Large intestine (tissue), 12 donors: ENCODE data around the gene YES1. TPM values are rescaled to one million over a fixed set of nuclear protein-coding genes. Genes with fewer than 3 reads are reported as not detected.

Experiments
- DNase-seq, 2 donors: peaks; one replicate each; pipeline versions ENCODE4 v3.0.0 to v3.0.0-alpha.2; 2013
- H3K27ac ChIP-seq: one replicate; pipeline ENCODE4 v1.5.1; 2013; ENCODE audit warnings: low read length
- H3K27me3 ChIP-seq: 2 replicates; pipeline ENCODE4 v1.6.1; 2013; ENCODE audit warnings: low read length; ENCODE audit not compliant: control insufficient read depth, insufficient read depth
- H3K36me3 ChIP-seq: 2 replicates; pipeline ENCODE4 v1.6.1; 2013; ENCODE audit warnings: low read length; ENCODE audit not compliant: control insufficient read depth, insufficient read depth
- H3K4me1 ChIP-seq: one replicate; pipeline ENCODE4 v1.6.1; 2013; ENCODE audit warnings: low read length; ENCODE audit not compliant: control insufficient read depth, insufficient read depth
- H3K4me3 ChIP-seq: one replicate; pipeline ENCODE4 v1.5.1; 2013; ENCODE audit warnings: low read length
- H3K9me3 ChIP-seq: one replicate; pipeline ENCODE4 v1.6.1; 2013; ENCODE audit warnings: mild to moderate bottlenecking, low read depth, low read length, moderate library complexity; ENCODE audit not compliant: control insufficient read depth
- WGBS: methylation state at CpG from one replicate; pipeline ENCODE4 v1.1.5; 2013; ENCODE audit warnings: low lambda C conversion rate; ENCODE audit not compliant: insufficient coverage; 5-methylcytosine and 5-hydroxymethylcytosine counted together
- long read RNA-seq, 11 donors: transcript quantifications; one replicate each; lab custom pipeline, GENCODE V29; 2026
- polyA plus RNA-seq: library from polyadenylated mRNA; unstranded; fragments of 120-200 nt; gene quantifications from one replicate; pipeline ENCODE4 v1.2.1, GENCODE V29; 2013

YES1 gene
- polyA plus RNA-seq, result 47.7 TPM
- long read RNA-seq, donor 1, full-length matches to known transcripts, result 7 of 12 reads
- long read RNA-seq, donor 1, partial matches to known transcripts, result 5 of 12 reads
- long read RNA-seq, donor 1, other reads (novel, unspliced or antisense), result 0 of 12 reads
- long read RNA-seq, donor 2, full-length matches to known transcripts, result 12 of 19 reads
- long read RNA-seq, donor 2, partial matches to known transcripts, result 7 of 19 reads
- long read RNA-seq, donor 2, other reads (novel, unspliced or antisense), result 0 of 19 reads
- long read RNA-seq, donor 3, result 0 reads
- long read RNA-seq, donor 4, result 0 reads
- long read RNA-seq, donor 5, full-length matches to known transcripts, result 3 of 8 reads
- long read RNA-seq, donor 5, partial matches to known transcripts, result 5 of 8 reads
- long read RNA-seq, donor 5, other reads (novel, unspliced or antisense), result 0 of 8 reads
- long read RNA-seq, donor 6, full-length matches to known transcripts, result 4 of 4 reads
- long read RNA-seq, donor 6, partial matches to known transcripts, result 0 of 4 reads
- long read RNA-seq, donor 6, other reads (novel, unspliced or antisense), result 0 of 4 reads
- long read RNA-seq, donor 7, full-length matches to known transcripts, result 3 of 10 reads
- long read RNA-seq, donor 7, partial matches to known transcripts, result 7 of 10 reads
- long read RNA-seq, donor 7, other reads (novel, unspliced or antisense), result 0 of 10 reads
- long read RNA-seq, donor 8, full-length matches to known transcripts, result 14 of 34 reads
- long read RNA-seq, donor 8, partial matches to known transcripts, result 20 of 34 reads
- long read RNA-seq, donor 8, other reads (novel, unspliced or antisense), result 0 of 34 reads
- long read RNA-seq, donor 9, full-length matches to known transcripts, result 2 of 10 reads
- long read RNA-seq, donor 9, partial matches to known transcripts, result 8 of 10 reads
- long read RNA-seq, donor 9, other reads (novel, unspliced or antisense), result 0 of 10 reads
- long read RNA-seq, donor 10, full-length matches to known transcripts, result 9 of 19 reads
- long read RNA-seq, donor 10, partial matches to known transcripts, result 10 of 19 reads
- long read RNA-seq, donor 10, other reads (novel, unspliced or antisense), result 0 of 19 reads
- long read RNA-seq, donor 11, full-length matches to known transcripts, result 8 of 13 reads
- long read RNA-seq, donor 11, partial matches to known transcripts, result 5 of 13 reads
- long read RNA-seq, donor 11, other reads (novel, unspliced or antisense), result 0 of 13 reads

DNA sequence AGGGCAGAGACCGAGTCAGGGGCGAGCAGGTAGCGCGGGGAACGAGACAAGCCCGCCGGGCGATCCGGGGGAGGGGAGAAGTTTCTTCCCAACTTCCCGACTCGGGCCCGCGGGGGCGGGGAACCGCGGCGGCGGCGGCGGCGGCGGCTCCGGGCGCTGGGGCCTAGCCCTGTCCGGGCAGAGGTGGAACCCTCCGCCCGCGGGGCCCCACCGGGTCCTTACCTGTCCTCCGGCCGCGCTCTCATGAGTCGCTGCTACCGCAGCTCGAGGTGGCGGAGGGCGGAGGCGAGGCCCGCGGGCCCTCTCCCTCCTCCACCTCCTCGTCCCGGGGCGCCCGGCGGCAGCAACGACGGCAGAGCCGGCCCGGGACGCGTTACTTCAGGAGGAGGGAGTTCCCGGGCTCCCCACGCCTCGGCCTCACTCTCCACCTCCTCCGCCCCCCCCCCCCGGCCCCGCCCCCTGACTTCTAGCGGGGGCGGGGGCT is at the start of gene YES1:
Gene YES1 (minus strand): TSS at position 351 of the 484 bp plus-strand sequence. CDS start 55,415 bp downstream, outside the sequence.
- no peak for DNase-seq

DNA sequence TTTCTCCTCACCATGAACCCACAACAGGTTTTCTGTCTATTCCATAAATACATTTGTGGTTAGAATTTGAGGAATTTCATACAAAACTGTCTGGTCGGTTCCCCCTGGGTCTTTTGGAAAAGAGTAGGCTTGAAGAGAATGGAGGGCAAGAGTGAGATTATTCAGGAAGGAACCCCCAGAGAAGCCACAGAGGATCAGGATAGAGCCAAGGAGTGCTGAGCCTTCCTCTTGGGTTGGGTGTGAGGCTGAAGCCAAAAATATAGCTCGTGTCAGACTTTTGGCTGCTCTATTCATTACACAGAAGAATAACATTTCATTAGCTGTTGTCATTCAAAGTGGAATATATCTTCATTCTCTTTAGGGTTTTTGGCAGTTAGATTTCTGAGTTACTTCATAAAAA is 45.9 kb upstream of the YES1 start:
- no peak for DNase-seq
- 86% methylated on average over 1 of the region's 2 CpGs for WGBS
- H3K27ac ChIP-seq, result no peak overlapping the region

More for the DNA sequence above, at the start of gene YES1:
- H3K4me1 ChIP-seq, result no peaks in the 10 kb centered on the region
- no peaks in the 10 kb centered on the region for H3K9me3 ChIP-seq
- H3K4me3 ChIP-seq, result peak within 1 kb of the TSS; percentile 99
- no peaks in the 10 kb centered on the region for H3K36me3 ChIP-seq
- no CpG with 5 or more reads among the region's 59 CpGs for WGBS
- H3K27ac ChIP-seq, result peak within 1 kb of the TSS; percentile 96
- H3K27me3 ChIP-seq, result no peaks in the 10 kb centered on the region

DNA sequence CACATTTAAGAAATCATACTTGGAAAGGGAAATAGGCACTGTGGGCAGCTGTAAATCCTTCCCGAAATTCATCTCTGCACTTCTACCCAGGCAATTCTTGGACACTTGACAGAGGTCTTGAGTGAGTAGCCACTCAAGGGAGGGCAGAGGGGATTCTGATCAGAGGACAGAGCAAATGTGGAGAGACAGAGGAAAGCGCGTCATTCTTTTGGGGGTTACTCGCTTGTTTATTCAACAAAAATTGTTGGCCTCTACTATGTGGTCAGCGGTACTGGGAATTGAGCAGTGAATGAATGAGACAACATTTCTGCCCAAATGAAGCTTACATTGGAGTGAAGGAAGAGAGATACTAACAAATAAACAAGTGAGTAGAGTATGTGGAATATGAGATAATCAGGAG is 41.4 kb upstream of the YES1 start:
- Histone ChIP-seq H3K27ac (no peak overlapping the region), H3K4me1 (peaks cover 5% of the 10 kb centered on the region), H3K4me3 (no peak overlapping the region), H3K36me3 (no peaks in the 10 kb centered on the region), H3K27me3 (no peaks in the 10 kb centered on the region), H3K9me3 (peaks cover 3% of the 10 kb centered on the region)
- no peak for DNase-seq
- WGBS, result no CpG with 5 or more reads among the region's 5 CpGs

More for the DNA sequence above, 45.9 kb upstream of the YES1 start:
- Histone ChIP-seq H3K4me1 (no peaks in the 10 kb centered on the region), H3K9me3 (no peaks in the 10 kb centered on the region), H3K4me3 (no peak overlapping the region), H3K36me3 (no peaks in the 10 kb centered on the region), H3K27me3 (no peaks in the 10 kb centered on the region)

DNA sequence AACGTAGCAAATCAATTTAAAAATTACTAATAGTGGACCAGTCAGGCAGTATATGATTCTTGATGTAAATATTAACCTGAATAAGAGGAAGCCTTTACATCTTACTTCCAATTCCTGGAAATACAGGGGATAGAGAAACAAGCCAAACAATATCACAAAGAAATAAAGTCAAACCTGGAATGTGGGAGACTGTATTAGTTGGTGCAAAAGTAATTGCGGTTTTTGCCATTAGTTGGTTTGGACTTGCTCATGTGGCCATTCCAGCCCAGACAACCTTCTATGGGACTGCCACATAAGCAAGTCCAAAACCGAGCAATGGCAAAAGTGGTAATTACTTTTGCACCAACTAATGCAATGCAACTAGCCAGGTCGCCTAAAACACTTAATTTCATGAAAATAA is 38.9 kb upstream of the YES1 start:
- WGBS, result no CpG with 5 or more reads among the region's 4 CpGs
- H3K36me3 ChIP-seq, result no peaks in the 10 kb centered on the region
- peaks cover 3% of the 10 kb centered on the region for H3K9me3 ChIP-seq
- no peak overlapping the region for H3K27ac ChIP-seq
- no peak overlapping the region for H3K4me3 ChIP-seq
- H3K4me1 ChIP-seq, result peaks cover 14% of the 10 kb centered on the region
- no peak for DNase-seq
- H3K27me3 ChIP-seq, result no peaks in the 10 kb centered on the region

DNA sequence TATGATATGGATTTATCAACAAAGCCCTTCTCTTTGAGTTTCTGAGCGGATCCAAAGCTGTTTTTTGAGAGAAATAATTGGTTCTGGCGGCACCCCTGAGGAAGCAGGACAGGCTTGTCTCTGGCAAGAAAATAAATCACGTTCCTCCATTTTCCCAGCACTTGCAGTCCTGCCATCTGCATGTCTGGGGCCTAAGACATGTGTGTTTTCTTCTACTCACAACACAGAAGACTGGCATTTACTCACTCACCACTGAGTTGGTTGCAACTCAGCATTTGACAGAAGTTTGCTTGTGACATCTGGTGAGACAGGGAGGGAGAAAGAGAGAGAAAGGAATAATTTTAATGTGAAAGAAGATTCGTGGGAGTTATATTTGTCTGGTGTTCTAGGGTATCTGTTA is 37.0 kb upstream of the YES1 start:
- no peak overlapping the region for H3K4me3 ChIP-seq
- peaks cover 14% of the 10 kb centered on the region for H3K4me1 ChIP-seq
- no peak for DNase-seq
- no peaks in the 10 kb centered on the region for H3K27me3 ChIP-seq
- 86% methylated on average over 1 of the region's 4 CpGs for WGBS
- H3K9me3 ChIP-seq, result peaks cover 3% of the 10 kb centered on the region
- no peaks in the 10 kb centered on the region for H3K36me3 ChIP-seq
- peak overlapping the region; percentile 95 for H3K27ac ChIP-seq

DNA sequence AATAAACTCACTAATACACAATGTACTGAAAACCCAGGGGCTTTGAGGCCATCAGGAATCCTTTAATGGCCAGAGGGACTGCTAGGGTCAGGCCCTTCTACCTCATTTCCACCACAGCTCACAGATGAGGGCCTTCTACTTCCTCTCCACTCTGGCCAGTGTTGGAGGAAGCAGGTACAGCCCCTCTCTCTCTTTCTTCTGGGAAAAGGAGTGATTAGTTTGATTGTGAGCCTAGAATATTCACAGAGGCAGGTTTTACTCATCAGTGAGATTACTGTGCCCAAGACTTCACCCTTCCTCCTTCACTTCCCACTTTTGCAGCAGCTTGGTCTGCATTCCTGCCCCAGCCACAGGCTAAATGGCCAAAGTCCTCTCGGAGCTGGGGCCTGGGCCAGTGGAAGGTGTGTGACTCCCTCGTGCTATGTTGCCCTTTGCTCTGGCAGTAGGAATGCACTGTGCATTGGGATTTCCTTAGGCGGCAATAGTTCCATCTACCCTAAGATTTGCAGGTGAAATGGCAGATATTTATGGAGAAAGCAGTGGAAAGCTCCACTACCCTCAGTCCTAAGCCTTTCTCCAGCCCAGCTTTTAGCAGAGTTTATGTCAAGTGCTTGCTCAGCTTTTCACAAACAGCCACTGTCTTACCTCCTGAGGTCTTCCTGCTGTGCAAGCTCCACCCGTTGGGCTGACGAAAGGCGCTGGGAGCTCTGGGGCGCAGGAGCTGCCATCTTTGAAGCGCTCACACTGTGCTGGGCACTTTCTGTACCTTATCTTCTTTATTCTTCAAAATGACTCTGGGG is 36.2 kb upstream of the YES1 start:
- no peaks in the 10 kb centered on the region for H3K36me3 ChIP-seq
- no CpG with 5 or more reads among the region's 8 CpGs for WGBS
- H3K27ac ChIP-seq, result peak overlapping the region; percentile 95
- peaks cover 14% of the 10 kb centered on the region for H3K4me1 ChIP-seq
- H3K27me3 ChIP-seq, result no peaks in the 10 kb centered on the region
- peak; percentile 93 to 97 for DNase-seq
- H3K9me3 ChIP-seq, result peaks cover 3% of the 10 kb centered on the region
- no peak overlapping the region for H3K4me3 ChIP-seq

DNA sequence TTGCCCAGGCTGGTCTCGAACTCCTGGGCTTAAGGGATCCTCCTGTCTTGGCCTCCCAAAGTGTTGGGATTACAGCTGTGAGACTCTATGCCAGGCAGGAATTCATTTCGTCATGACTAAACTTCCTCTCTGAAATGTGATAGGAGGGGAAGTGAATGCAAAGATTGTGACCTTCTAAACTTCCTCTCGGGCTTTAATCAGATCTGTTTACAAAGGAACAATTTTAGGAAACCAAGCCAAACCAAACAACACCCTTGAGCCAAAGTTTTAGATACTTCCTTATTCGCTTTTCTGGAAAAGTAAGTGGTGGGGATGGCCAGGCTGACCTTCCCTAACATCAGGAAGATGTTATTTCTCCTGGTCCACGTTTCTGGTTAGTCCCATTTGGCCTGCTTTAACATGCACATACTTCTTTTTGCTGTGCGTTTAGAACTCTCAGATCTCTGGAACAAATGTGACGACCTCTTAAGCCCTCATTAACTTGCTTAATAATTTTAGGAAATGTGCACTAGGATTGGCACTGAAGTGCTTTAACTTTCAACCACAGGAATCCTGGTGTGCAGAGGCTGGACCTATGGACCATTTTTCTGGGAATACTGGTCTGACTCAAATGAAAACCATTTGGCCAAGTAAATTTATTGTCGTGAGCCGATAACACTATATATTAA is 33.2 kb upstream of the YES1 start:
- no peaks in the 10 kb centered on the region for H3K27me3 ChIP-seq
- peaks cover 26% of the 10 kb centered on the region for H3K4me1 ChIP-seq
- no peak for DNase-seq
- H3K9me3 ChIP-seq, result peaks cover 3% of the 10 kb centered on the region
- H3K4me3 ChIP-seq, result no peak overlapping the region
- no peak overlapping the region for H3K27ac ChIP-seq
- WGBS, result 87% methylated on average over 3 of the region's 9 CpGs
- no peaks in the 10 kb centered on the region for H3K36me3 ChIP-seq

DNA sequence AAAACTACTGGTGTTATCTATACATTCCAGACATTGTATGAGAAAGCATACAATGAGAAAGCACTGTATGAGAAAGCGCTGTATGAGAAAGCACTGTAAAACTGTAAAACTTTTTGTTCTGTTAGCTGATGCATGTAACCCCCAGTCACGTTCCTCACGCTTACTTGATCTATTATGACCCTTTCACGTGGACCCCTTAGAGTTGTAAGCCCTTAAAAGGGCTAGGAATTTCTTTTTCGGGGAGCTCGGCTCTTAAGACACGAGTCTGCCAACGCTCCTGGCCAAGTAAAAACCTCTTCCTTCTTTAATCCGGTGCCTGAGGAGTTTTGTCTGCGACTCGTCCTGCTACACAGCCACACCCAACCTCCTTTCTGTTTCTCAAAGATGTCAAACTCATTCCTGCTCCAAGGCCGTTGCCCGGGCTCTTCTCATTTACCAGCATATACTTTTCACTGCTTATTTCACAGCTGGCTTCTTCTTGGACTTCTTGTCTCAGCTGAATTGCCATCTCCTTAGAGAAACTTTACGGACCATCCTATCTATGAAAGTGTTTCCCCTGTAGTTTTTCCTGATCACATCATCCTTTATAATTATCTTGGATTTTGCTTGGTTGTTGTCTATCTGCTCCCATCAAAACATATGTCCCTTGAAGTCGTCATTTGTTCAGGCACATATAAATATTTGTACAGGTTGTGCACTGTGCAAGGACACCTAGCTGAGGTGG is 29.8 kb upstream of the YES1 start:
- no peak for DNase-seq
- no peaks in the 10 kb centered on the region for H3K36me3 ChIP-seq
- no peak overlapping the region for H3K4me3 ChIP-seq
- no peak overlapping the region for H3K27ac ChIP-seq
- H3K4me1 ChIP-seq, result peaks cover 22% of the 10 kb centered on the region
- no peaks in the 10 kb centered on the region for H3K9me3 ChIP-seq
- H3K27me3 ChIP-seq, result no peaks in the 10 kb centered on the region
- WGBS, result 26% methylated on average over 3 of the region's 15 CpGs

DNA sequence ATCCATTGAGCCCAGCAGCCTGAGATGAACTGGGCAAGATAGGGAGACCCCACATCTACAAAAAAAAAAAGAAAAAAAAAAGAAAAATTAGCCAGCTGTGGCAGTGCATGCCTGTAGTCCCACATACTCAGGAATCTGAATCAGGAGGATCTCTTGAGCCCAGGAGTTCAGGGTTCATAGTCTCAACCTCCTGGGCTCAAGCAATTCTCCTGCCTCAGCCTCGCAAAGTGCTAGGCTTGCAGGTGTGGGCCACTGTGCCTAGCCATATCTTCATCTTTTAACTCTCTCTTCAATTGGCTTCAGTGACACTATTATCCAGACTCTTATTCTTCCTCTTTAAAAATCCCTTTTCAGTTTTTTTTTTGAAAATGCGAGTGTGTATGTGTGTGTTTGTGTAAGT is 28.5 kb upstream of the YES1 start:
- Histone ChIP-seq H3K27me3 (no peaks in the 10 kb centered on the region), H3K4me3 (no peak overlapping the region), H3K27ac (peak overlapping the region; percentile 23), H3K36me3 (no peaks in the 10 kb centered on the region), H3K9me3 (no peaks in the 10 kb centered on the region), H3K4me1 (peaks cover 22% of the 10 kb centered on the region)
- DNase-seq, result peak; percentile 53 to 54
- WGBS, result no CpG with 5 or more reads among the region's 2 CpGs
